Stimulated activated CD4-positive, alpha-beta T cell treated with anti-CD3 and anti-CD28 coated beads, Interleukin-1b, Interleukin-23, amount 100 ng/mL, for 4 hours (primary cell): ENCODE results near the gene SAPCD2.
A peak's percentile ranks its signal among the peaks of the same experiment; 100 is the strongest.

Experiments used
- DNase-seq, 2 donors: peaks; one replicate each; pipeline ENCODE4 v3.0.0-alpha.2; 2020; ENCODE audit warnings: low read depth in 2 of 2

The SAPCD2 gene

GRCh38 chr9:137031904-137032640 lies 38.3 kb downstream of the SAPCD2 start, which contains the start of gene FUT7:
Gene FUT7, minus strand, starts transcription at chr9:137032088. Its CDS starts 97 bp downstream, at chr9:137031991.
- DNase-seq = no peak

DNA sequence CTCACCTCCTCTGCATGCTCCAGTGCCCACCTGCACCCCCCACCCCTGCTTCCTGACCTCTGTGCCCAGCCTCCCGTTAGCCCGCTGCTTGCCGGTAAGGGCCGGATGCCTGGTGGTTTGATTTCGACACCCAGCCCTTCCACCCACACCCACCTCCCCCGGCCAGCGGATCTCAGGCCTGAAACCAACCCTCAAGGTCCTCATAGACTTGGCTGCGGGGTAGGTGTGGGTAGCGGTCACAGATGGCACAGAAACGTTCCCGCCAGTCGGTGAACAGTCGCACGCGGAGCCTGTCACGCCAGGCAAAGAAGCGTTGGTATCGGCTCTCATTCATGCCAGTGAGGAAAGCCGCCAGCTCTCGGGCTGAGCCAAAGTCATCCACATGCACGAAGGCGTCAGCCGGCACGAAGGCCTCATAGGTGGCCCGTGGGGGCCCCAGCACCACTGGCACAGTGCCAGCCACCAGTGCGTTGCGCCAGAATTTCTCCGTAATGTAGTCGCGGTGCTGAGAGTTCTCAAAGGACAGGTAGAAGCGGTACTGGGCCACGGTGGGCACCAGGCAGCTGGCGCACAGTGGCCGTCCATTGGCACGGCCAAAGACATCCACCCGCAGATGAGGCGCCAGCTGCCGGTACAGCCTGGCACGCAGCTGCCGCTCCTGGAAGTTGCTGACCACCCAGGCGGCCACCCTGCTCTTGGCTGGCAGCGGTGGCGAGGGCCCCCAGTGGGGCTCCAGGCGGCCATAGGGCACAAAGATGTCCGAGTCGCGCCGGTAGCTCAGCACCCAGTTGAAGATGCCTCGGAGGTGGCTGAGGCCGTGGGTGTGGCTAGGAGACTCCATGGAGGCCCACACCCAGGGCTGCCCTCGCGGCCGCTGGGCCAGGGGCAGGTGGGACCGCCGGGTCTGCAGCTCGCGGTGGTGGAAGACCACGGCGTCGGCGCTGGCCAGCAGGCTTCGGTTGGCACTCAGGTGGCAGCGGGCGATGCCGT lies 39.5 kb downstream of the SAPCD2 start:
- peak in 1 of 2 donors; percentile 23 for DNase-seq

DNA sequence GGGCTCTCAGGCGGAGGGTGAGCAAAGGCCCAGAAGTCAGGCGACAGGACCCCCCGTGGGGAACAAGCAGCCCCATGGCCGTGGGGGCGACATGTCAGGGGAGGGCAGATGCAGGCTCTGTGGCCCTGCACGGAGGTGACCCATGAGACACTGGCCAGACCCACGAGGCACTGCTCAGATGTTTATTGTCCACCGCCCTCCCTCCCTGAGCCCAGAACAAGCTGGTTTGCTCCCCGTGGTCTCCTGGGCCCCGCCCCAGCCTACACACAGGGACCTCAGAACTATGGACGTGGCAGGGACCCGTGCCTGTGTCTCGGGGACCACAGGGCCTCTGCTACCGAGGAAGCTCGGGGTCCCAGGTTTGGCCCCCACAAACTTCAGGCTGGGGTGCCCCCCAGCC lies 40.4 kb downstream of the SAPCD2 start:
- no peak for DNase-seq

GRCh38 chr9:137029058-137029936 lies 41.1 kb downstream of the SAPCD2 start:
- DNase-seq = peak; percentile 64 to 69

DNA sequence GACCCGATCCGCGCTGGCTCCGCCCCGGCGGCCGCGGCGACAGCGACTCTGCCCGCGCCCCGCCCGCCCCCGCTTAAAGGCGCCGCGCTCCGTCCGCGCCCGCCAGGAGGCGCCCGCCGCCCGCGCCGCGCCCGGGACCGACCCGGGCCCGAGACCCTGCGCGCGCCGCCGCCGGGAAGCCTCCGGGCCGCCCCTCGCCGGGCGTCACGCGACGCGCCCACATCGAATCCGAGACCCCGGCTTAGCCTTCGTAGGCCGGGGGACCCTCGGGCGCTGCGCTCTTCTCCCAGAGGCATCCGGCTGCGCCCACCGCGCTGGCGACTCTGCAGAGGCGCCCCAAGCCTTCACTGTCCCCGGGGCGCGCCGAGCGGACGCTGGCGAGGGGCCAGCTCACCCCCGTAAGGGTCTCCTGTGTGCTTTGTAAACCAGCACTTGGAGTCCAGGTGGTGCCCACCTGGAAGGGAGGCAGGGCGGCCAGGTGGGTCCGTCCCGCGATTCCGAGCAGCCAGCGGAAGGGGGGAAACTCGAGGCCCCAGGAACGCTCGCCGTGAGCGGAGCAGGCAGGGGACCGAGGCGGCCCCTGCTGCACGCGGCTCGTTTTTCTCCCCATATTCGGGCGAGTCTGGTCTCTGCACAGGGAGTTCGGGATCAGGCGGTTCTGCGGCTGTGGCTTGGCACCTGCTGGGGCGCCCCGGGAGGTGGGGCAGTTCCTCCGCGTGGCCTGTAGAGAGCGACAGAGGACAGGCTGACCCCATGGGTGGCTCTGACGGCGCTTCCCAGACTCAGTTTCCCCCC lies 41.9 kb downstream of the SAPCD2 start:
- peak; percentile 48 to 67 for DNase-seq

GRCh38 chr9:137027369-137028262 lies 42.7 kb downstream of the SAPCD2 start, which contains the start of gene ABCA2:
Gene ABCA2, minus strand, starts transcription at chr9:137028237. Its CDS starts 97 bp downstream, at chr9:137028140.
- no peak for DNase-seq

DNA sequence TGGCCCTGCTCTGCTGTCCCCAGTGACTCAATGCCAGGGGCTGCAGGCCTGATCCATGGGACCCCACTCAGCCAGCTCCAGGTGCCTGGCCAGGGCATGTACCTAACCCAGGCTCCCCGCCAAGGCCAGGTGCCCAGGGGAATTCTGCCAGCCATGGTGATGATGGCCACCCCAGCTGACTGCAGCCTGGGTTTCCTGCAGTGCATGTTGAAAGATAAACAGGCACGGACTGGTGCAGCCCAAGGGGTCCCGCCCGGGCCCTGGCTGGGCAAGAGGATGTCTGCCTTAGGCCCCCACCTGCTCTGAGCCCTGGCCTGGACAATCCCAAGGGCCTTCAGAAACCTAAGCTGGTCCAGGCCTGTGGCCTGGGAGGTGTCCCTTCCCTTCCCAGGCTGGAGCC lies 43.5 kb downstream of the SAPCD2 start:
- DNase-seq = no peak

DNA sequence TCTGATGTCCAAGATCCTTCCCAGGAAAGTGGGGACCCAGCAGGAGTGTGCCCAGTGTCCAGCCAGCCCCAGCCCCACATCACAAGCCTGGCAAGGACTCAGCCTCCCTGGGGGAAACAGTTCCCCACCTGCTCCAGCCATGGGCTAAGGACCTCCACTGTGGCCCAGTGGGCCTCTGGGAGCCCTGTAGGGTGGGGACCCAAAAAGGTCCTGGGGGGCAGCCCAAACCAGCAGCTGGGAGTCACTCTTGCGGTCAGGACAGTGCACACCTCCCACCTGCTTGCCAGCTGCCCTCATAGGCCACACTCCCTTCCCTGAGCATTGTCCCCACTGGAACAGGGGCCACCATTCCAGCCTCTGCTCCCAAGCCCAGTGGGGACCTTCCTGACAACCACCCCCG lies 44.0 kb downstream of the SAPCD2 start:
- no peak for DNase-seq

GRCh38 chr9:137025517-137025966 lies 44.8 kb downstream of the SAPCD2 start:
- no peak for DNase-seq

DNA sequence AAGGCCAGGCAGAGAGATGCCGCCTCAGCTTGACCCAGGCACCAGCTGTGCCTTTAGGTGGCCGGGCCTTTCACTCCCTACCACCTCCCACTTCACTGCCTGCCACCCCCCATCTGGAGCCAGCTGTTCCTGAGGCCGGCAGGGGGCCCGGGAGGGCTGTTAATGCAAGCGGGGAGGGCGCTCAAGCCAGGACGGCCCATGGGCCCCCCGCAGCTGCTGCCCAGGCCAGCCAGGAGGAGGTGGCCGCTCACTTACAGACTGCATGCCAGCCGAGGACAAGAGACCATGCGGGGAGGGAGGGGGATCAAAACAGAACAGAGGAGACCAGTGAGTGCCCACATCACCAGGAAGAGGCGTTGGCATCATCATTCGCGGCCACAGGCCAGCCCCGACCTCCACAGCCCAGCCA lies 46.8 kb downstream of the SAPCD2 start:
- no peak for DNase-seq

- DNase-seq = no peak
Observed at GRCh38 chr9:137023157-137023556, 47.2 kb downstream of the SAPCD2 start.

- no peak for DNase-seq
Observed at GRCh38 chr9:137022662-137023008, 47.7 kb downstream of the SAPCD2 start.

DNA sequence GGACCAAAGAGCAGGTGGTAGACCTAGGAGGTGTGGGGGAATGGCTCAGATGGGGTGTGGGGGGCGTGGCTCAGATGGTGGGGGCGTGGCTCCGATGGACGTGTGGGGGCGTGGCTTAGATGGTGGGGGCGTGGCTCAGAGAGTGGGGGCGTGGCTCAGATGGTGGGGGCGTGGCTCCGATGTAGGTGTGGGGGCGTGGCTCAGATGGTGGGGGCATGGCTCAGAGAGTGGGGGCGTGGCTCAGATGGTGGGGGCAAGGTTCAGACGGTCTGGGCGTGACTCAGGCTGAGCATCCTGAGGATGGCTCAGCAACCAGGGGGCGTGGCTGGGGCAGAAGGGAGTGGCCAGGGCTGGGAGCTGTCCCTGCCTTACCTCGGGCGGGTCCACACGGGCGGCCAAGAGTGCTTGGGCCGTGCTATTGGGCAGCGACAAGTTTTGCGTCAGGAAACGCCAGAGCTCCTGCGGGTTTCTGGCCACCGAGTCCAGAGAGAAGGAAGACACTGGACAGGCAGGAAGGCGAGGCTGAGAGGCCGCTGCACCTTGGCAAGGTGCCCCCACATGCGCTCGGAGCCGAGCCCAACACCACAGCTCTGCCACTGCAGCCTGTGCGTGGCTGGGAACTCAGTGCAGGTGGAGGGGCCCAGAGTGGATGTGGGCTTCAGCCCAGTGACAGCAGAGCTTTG lies 48.2 kb downstream of the SAPCD2 start:
- peak; percentile 56 to 62 for DNase-seq

- DNase-seq = no peak
Observed at GRCh38 chr9:137021568-137021978, 48.8 kb downstream of the SAPCD2 start.

- no peak for DNase-seq
Observed at GRCh38 chr9:137020771-137021567, 49.4 kb downstream of the SAPCD2 start.

DNA sequence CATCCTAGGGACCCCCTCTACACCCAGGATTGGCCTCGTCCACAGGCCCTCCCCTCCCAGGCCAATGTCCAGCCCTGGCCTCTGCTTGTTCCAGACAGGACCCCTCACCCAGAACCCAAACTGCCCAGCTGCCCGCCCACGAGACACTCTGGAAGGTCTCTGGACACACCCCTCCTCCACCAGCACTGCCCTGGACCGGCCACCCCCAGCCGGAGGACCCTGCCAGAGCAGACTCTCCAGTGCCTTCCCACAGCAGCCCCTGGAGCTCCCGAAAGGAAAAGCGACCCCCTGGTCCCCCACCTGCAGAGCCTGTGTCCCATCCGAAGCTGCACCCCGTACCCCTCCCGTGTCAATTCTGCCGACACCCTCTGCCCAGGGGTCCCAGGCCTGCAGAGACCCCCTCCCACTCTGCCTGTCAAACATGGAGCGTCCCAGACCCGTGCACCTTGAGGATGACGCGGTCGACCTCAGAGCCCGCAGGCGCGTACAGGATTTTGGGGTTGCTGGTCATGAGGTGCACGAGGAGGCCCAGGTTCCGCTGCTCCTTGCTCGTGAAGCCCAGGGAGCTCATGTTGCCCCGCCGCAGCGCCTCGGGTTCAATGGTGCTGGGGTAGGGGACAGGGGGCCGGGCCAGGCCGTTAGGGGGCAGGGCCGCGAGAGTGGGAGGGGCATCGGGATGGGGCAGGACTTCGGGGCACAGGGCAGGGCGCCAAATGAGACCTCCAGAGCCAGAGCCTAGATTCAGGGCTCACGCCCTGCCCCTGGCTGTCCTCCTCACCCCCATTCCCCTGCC lies 50.3 kb downstream of the SAPCD2 start:
- no peak for DNase-seq
